COLO829 (cell line): ENCODE data around the gene ATRN.

Experiments
- DNase-seq: peaks from one replicate; pipeline ENCODE4 v3.0.0; 2012; ENCODE audit warnings: low spot score

The ATRN gene

DNA sequence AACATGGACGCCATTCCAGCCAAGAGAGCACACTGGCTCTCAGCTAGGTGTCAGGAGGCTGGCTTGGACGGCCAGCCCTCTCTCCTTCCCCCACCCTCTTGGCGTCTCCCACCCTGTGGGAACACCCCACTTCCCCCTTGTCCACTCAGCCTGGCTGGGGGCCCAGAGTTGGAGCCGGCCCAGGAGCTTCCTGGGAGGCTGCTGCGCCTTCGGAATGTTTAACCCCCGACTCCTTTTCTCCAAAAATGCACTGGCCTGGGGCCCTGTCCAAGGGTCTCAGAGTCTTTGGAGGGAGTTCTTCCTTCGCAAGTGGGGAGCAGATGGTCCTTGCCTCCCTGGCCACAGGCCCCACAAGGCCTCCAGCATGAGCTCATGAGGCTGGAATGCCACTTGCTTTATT is 206.9 kb downstream of the ATRN start:
- DNase-seq, result no peak

DNA sequence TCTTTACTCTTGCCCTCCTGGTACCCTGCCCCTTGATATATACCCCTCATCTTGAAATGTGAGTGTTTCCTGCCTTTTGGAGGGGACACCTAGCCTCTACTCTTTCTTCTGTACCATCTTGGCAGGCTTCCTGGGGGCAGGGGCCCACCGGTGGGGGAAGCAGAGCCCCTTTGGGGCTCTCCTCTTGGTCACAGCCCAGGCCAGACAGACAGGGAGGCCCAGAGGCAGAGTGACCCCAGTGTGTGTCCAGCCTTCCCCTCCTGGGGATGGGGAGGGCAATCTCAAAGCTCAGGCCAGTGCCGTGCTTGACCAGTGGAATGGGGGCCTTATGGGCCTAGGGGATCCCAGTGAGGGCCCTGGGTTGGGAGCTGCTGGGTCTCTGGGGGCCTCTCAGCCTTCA is 207.4 kb downstream of the ATRN start:
- no peak for DNase-seq

DNA sequence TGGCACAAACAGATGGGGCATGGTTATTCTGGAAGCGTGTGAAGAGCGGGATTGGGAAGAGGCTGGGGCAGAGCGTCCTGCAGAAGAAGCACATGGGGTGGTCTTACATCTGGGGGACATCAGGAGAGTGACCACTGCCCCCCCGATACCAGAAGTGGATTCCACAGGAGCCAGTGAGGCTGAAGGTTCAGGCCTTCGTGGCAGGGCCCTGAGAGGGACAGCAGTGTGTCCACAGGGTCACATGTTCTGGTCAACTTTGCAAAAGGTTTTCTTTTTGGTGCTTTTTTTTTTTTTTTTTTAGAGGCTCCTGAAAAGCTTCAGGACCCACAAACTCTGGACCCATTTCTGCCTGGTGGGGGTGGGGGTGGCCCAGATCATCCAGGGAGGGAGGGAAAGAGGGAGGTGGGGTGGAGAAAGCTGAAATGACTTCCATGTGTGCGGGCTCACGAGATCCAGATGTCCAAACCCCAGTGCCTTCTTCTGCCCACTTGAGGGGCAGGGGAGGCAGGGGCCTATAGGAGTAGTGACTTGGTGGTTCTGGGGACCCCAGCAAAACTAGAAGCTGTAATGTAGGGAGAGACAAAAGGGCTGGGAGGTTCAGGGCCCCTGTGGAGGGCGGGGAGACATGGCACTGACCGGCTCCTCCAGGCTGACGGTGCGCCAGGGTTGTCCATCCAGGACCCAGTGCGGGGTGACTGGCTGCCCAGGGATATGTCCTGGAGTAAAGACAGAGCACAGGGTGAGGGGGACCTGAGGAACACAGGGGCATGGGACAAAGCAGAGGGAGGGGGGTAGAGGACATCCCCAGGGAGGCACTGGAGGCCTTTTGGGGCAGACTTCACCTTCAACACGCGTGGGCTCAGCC is 208.3 kb downstream of the ATRN start:
- no peak for DNase-seq

DNA sequence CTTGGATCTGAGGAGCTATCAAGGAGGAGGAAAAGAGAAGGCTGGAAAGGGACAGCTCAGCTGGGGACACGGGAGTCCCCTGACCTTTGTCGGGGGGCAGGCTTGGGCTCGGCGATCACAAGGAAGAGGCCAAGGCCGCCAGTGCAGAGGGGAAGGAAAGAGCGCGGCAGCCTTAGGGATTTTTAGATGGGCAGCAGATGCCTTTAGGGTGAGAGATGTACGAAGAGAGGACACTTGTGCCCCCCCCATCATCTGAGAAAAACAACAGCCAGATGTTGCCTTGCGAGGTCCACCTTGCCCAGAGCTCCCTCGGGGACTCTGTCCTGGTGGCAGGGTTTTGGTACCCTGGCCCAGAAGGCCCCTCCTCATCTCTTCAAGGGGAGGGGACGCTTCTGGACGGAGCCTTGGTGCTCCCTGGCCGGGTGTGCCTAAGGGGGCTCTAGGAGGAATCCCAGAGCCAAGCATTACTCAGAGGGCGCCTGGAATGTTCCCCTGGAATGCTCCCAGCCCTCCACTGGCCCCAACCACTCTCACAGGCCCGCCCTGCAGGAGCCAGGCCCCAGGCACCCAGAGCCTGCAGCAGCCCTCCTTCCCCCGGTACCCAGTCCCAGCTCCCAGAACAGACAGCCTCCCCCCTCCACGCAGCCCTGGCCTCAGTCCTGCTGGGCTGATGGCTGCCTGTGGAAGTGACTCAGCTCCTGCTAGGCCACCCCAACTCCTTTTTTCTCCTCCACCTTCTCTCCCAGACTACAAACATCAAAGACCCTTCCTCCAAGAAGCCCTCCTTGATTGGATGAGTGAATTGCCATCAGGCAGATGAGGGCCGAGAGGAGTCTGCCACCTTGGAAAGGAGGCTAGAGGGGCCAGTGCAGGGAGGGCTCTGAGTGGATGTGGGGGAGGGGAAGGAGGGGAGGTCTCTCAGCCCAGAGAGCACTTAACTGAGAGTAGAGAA is 209.2 kb downstream of the ATRN start:
- no peak for DNase-seq

DNA sequence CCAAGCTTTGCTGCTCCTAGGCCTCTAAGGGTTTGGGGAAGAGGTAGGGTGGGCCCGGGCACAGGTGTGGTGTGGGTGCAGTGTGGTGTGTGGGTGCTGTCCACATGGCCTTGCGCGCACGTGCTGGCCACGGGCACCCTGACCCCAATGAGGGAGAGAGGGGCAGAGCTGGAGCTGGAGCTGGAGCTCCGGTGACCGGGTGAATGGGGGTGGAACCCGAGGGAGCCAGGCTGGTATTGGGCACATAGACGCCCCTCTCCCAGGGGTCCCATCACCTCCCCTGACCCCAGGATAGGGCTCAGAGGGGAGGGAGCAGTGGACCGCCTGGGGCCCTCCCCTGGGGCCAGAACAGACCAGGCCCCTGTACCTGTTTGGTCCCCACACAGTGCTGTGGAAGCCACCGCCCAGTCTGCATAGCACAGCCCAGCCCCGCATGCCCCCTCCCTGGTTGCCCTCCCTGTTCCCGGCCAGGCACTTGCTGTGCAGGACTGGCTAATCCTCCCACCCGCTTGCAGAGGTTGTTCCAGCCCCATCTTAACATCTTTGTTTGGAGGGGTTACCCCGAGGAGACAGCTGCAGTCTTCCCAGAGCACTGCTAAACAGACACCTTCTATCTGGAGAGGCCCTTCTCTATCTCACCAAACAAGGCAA is 210.0 kb downstream of the ATRN start:
- no peak for DNase-seq

DNA sequence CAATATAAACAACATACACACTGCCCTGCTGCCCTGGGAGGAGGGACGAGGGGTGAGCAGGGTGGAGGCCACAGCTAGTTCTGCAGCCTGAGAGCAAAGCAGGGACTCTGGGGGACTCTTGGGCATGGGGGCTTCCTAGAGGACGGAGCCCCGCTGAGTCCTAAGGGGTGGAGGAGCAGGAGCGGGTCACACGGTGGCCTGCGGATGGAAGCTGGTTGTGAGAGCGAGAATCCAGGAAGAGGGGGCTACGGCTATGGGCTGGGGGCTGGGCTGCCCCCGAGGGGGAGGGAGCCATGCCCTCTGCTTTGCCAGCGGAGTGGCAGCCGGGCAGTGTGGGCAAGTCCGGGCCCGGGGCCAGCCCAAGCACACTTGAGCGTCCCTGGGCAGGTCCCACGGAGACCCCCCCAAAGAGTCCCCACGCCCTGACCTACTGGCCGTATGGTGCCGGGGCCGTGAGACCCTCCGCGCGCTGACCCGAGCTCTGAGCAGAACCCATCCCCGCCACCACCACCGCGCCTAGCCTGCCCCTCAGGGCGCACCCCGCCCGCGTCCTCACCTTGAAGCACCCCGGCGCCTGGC is 210.6 kb downstream of the ATRN start:
- no peak for DNase-seq

DNA sequence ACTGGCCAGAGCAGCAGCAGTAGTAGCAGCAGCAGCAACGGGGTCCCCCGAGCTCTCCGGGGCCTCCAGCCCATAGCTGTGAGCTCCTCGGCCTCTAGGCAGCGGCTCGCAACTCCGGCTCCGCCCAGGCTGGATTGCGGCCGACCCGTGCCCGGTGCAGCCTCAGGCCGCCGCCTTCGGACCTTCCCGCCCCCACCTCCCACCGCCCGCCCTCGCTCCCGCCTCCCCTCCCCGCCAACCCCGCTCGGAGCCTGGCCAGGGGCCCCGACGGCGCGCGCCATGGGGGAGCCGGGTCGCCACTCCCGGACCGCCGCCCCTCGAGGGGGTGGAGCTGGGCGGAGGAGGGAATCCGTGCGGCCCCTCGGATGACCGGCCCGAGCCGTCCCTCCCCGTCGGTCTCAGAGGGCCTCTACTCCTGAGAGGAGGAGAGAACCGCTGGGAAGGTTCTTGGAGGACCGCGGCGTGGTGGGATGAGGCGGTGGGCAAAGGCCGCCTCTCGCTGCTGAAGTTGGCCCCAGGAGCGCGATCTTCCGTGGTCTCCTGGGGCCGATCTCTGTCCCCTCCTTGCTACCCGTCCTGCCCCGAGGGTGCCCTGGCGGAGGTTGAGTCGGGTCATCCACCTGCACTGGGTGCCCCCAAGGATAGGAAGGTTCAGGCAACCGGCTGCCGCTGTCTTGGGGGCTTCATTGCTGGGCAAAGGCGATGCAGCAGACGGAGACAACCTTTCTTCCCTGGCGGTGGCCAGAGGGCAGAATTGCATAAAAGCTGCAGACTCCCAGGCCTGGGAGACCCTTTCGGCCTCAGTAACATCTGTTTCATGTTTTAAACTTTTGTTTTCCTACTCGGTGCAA is 211.3 kb downstream of the ATRN start, which contains the start of gene ADAM33:
TSS of gene ADAM33 (minus strand) at position 80 of the 851 bp plus-strand sequence. CDS start at position 74, 6 bp downstream.
- DNase-seq, result no peak

DNA sequence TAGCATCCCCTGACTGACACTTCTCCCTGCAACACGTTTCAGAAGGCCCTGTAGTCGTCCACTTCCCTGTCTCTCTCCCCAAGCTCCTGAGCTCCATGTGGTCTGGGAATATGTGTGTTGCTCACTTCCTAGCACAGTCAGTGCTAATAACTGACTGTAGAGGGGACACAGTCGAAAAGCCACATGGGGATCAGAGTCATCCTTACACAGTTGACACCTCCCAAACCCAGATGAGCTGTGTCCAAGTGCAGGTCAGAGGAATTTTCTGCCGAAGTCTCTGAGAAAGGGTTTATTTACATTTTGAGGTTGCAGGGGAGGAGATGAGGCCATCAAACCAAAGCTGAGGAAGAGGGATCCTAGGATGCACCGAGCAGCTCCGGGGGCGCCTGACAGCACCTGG is 214.5 kb downstream of the ATRN start:
- DNase-seq, result no peak

DNA sequence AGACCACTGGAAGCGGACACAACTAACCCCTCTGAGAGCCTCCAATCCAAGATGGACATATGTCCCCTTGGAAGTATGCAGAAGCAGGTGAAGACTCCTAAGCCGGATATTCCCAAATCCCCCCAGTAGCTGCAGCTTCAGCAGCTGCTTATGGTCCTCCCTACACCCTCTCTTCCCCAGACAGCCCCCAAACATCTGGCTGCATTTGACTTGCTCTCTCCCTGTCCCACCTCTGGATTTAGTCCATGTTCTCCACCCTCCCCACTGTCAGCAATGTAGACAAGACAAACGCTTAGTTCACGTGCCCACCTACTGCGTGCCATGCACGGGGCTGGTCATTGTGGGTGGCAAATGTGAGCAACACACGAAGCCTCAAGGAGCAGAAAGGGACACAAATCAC is 215.6 kb downstream of the ATRN start:
- no peak for DNase-seq

DNA sequence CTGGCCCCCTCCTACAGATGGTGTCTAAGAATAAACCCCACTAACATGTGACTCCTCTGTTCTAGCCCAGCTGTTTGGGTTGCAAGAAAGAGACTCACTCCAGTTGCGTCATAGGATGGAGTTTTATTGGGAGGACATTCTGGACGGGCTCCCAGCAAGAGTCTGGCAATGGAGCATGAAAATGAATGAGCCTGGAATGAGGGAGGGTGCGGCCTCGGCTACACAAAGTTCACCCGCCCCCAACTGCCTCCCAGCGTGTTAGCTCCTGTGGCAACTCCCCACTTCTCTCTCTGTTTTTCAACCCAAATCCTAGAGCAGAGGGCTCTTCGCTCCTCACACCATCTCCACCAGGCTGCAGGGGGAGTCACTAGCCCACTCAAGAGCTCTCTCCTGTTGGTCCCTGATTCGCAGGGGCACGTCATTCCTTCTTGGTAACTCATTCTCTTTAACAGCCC is 216.1 kb downstream of the ATRN start:
- no peak for DNase-seq

DNA sequence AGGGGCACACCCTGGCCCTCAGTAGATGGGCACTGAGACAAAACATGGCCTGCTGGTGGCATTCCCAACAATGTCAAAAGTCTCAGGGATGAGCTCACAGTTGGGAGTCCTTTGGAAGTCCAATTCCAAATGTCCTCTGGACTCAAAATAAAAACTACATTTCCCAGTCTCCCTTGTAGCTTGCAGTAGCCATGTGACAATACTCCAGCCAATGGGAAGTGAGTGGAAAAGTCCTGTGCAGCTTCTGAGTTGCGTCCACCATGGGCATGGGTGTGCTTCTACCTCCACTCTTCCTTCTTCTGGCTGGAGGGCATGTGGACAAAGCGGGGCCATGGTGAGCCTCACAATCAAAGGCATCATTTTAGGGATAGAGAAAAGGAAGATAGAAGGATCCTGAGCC is 216.8 kb downstream of the ATRN start:
- DNase-seq, result peak; percentile 58

DNA sequence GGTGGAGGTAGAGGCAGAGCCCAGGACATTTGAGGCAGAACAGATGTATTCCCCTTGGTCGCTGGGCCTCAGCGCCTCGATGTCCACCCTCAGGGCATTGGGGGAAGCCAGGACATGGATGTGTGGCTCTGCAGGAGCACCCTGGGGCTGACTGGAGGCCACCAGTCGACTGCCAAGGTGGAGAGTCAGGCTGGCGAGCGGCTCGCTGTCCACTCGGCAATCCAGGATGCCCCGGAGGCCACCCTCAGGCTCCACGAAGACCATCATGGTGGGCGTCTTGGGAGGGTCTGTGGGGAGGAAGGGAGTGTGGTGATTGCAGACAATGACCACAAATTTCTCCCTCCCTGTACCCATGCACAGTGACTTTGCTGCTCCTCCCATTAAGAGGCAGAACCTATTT is 219.2 kb downstream of the ATRN start:
- DNase-seq, result no peak

DNA sequence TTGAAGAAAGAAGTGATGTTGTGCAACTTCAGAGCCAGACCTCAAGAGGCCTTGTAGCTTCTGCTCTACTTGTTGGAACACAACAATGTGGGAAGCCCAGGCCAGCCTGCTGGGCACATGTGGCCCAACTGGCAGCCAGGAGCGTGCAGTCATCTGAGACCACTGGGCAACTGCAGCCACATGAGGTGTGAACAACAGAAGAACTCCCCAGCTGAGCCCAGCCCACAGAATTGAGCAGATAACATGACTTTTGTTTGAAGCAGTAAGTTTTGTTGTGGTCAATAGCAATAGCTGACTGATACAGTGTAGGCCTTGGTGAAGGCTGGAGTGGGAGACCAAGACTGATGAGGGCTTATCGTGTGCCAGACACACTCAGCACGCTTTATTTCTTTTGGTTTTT is 219.6 kb downstream of the ATRN start:
- DNase-seq, result no peak

DNA sequence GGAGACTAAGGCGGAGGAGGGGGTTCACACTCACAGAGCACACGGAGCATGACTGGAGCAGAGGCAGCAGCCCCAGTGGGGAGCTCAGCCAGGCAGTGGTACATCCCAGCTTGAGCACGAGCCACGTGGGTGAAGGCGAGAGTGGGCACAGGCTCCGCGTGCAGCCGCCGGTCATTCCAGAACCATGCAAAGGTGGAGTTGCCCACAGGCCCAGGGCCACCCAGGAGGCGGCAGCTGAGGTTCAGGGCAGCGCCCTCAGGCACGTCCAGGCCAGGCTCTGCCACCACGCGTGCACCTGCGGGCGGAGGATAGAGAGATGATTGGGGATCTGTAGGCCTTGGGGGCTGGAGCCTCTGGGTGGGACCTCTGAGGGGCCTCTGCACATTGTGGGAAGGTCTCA is 220.5 kb downstream of the ATRN start:
- no peak for DNase-seq

DNA sequence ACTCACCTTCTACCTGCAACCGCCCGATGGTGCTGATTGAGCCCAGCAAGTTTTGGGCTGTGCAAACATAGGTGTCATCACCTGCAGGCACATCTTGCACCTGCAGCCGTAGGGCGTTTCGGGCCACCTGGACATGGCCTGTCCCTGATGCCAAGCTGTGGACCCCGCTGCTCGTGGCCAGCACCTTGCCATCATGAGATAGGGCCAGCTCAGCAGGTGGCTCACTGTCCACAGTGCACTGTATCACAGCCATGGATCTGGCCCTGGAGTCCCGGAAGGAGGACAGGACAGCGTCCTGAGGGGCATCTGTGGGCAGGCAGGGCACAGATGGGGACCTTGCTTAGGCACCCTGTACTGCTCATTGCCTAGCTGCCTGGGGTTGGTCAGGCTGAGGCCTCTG is 221.1 kb downstream of the ATRN start:
- no peak for DNase-seq

DNA sequence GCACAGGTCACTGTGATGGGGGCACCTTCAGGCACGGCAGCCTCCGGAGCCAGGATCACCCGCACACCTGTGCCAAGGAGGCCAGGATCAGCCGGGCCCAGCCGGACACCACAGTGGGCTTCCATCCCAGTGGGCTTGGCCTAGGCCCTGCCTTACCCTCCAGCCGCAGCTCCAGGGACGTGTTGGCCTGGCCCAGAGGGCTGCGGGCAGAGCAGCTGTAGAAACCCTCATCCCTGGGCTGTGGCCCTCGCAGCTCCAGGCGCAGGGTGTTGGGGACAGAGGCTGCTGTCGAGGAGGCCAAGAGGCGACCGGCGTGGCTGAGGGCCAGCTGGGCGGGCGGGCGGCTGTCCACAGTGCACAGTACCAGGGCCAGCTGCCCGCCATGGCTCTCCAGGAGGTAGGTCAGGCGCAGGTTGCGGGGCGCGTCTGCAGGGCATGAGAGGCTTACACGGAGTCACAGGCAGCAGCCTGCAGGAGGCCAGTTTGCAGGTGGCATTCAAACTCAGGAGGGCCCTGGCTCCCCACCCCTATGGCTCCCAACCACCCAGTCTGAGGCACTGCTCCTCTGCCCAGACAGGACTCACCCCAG is 222.0 kb downstream of the ATRN start:
- DNase-seq, result no peak

DNA sequence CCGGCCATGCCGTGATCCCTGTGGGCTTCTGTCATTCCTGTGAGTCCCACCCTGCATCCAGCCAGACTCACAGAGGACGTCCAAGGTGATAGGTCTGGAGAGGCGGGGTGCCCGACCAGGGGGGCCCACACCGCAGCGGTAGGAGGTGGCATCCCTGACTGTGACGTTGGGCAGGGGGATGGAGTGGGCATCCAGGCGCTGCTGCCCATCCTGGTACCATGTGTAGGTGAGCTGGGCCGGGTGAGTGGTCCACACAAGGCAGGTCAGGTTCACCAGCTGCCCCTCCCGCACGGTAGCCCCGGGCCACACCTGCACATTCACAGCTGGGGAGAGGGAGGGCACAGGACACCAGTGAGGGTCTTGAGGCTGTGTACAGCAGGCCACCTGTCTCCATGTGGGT is 222.6 kb downstream of the ATRN start:
- DNase-seq, result no peak

DNA sequence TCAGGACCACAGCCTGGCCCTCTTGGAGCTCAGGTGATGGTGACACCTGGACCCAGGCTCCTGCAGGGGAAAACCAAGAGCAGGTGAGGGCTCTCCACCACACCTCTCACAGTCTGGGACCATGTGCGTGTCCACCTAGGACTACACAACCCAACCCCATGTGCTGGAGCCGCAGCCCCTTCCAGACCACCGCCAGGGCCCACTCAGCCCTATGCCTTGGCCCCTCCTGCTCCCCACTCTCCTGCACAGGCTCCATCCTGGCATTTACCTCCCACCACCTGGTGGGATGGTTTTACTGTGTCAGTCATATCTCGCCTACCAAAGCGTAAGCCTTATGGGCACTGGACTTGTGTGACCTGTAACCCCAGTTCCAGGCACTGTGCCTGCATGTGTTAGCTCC is 224.0 kb downstream of the ATRN start:
- no peak for DNase-seq

DNA sequence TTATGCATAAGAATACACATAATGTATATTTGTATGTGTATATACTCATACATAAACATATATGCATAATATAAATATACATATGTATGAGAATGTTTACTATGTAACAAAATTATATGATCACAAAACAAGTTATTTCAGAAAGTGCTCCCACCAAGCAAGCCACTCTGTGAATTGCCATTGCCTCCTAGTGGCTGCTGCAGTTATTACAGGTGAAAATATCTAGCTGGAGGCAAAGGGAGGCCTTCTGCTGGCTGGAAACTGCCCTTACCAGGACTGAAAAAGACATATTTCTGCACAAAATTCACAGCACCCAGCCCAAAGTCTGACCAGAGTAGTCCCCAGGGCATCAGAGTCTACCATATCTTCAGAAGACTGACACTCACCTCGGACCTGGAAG is 225.4 kb downstream of the ATRN start:
- no peak for DNase-seq

DNA sequence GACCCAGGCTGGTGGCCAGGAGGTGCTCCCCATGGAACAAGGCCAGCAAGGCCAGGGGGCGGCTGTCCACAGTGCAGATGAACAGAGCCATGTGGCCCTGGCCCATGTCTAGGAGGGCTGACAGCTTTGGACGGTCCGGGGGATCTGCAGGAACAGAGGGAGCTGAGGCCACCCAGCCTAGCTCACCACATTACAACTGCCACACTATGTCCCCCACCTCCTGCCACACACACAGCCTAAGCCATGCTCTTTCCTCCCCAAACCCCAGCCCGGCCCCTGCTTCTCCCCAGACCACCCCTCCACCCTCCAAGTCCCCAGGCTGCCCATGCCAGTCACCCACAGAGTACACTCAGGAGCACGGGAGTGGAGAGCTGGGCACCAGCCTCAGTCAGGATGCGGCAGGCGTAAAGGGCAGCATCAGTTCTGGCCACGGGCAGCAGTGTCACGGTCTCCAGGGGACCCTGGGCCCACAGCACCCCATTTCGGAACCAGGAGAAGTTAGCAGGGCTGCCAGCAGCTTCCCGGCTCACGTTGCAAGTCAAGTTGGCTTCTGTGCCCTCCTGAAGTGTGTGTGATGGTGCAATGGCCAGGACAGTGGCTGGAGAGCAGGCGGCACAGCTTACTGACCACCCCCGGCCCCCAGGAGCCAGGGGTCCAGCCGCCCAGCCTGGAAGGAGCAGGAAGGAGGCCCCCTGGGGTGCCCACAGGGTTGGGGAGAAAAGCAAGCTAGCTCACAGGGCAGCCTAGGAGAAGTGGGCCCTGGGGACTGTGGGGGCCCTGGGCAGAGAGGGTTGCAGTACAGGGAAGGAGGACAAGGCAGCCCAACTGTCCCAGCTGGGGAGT is 226.1 kb downstream of the ATRN start:
- no peak for DNase-seq
